GM18508 (cell line): Measurements from ENCODE around the gene DHX58.
"Not testable (repeated sequence)": the region's sequence is repeated elsewhere in the genome, so short reads cannot be mapped to it uniquely, and the experiment has no call there.

Source experiments
- ATAC-seq: cut with Tn5 transposase; IDR thresholded peaks from one replicate; pipeline ENCODE4 v1.9.1; 2021; ENCODE audit warnings: moderate number of reproducible peaks; ENCODE audit not compliant: insufficient read depth, unreplicated experiment

The DHX58 gene

GRCh38 chr17:42112552-42113176 is at the start of gene DHX58:
DHX58 (minus strand) TSS chr17:42112714; CDS start chr17:42111892, 822 bp downstream.
- peak; percentile 40 for ATAC-seq

- ATAC-seq = no peak
Measured at GRCh38 chr17:42160531-42160910, 48.0 kb upstream of the DHX58 start.

GRCh38 chr17:42159796-42160530 is 47.4 kb upstream of the DHX58 start:
- ATAC-seq = no peak

GRCh38 chr17:42155614-42156045 is 43.1 kb upstream of the DHX58 start:
- ATAC-seq = no peak

- ATAC-seq = no peak
Measured at GRCh38 chr17:42153919-42154742, 41.6 kb upstream of the DHX58 start.

GRCh38 chr17:42146911-42147607 is 34.5 kb upstream of the DHX58 start:
- no peak for ATAC-seq

- ATAC-seq = not testable (repeated sequence)
Measured at GRCh38 chr17:42143138-42143537, 30.6 kb upstream of the DHX58 start.

- no peak for ATAC-seq
Measured at GRCh38 chr17:42142371-42142896, 29.9 kb upstream of the DHX58 start.

- ATAC-seq = no peak
Measured at GRCh38 chr17:42141382-42141781, 28.9 kb upstream of the DHX58 start.

GRCh38 chr17:42140690-42141089 is 28.2 kb upstream of the DHX58 start:
- not testable (repeated sequence) for ATAC-seq

- no peak for ATAC-seq
Measured at GRCh38 chr17:42138749-42139492, 26.4 kb upstream of the DHX58 start.

- no peak for ATAC-seq
Measured at GRCh38 chr17:42136654-42137051, 24.1 kb upstream of the DHX58 start.

- ATAC-seq = no peak
Measured at GRCh38 chr17:42135664-42136653, 23.4 kb upstream of the DHX58 start.

- no peak for ATAC-seq
Measured at GRCh38 chr17:42135151-42135550, 22.6 kb upstream of the DHX58 start.

- no peak for ATAC-seq
Measured at GRCh38 chr17:42133461-42134041, 21.0 kb upstream of the DHX58 start.

GRCh38 chr17:42132941-42133340 is 20.4 kb upstream of the DHX58 start:
- no peak for ATAC-seq

- ATAC-seq = no peak
Measured at GRCh38 chr17:42131981-42132432, 19.5 kb upstream of the DHX58 start.

GRCh38 chr17:42131232-42131631 is 18.7 kb upstream of the DHX58 start:
- no peak for ATAC-seq
